Stimulated activated CD4-positive, alpha-beta T cell treated with anti-CD3 and anti-CD28 coated beads, Interleukin-1b, Interleukin-23, amount 100 ng/mL, for 4 hours (primary cell): Measurements from ENCODE around the gene BAHCC1.

Experiments used
- DNase-seq, 2 donors: peaks; one replicate each; pipeline ENCODE4 v3.0.0-alpha.2; 2020; ENCODE audit warnings: low read depth in 2 of 2

BAHCC1 gene

GRCh38 chr17:81514739-81515529, 119.7 kb downstream of the BAHCC1 start:
- peak; percentile 54 to 80 for DNase-seq

DNA sequence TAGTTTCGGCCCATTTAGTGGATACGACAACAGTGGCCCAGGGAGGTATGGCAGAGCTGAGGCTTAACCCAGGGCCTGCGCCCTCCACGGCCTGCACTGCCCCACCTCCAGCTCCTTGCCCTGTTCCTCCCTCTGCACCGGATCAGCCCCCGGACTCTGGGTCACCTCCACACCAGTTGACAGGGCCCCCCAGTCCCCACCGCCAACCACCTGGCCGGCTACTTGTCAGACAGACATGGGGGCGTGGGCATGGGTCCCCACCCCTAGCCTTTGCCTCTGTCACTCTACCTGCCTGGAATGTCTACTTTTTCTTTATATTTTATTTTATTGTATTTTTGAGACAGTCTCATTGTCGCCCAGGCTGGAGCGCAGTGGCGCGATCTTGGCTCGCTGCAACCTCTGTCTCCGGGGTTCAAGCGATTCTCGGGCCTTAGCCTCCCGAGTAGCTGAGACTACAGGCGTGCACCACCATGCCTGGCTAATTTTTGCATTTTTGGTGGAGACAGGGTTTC, 120.3 kb downstream of the BAHCC1 start:
- no peak for DNase-seq
